NT2/D1 (cell line): ENCODE data around the gene PLCH2.

Source experiments
- SUZ12 ChIP-seq: IDR thresholded peaks from 2 replicates; pipeline ENCODE4 v1.6.1; 2011; ENCODE audit not compliant: insufficient read length, insufficient read depth; ENCODE audit errors: extremely low read depth
- YY1 ChIP-seq: IDR thresholded peaks from 2 replicates; pipeline ENCODE4 v1.6.1; 2011; ENCODE audit not compliant: insufficient read length, insufficient read depth
- ZNF274 ChIP-seq: IDR thresholded peaks from 2 replicates; pipeline ENCODE4 v1.6.1; 2011; ENCODE audit warnings: mild to moderate bottlenecking, low read depth, low read length

DNA sequence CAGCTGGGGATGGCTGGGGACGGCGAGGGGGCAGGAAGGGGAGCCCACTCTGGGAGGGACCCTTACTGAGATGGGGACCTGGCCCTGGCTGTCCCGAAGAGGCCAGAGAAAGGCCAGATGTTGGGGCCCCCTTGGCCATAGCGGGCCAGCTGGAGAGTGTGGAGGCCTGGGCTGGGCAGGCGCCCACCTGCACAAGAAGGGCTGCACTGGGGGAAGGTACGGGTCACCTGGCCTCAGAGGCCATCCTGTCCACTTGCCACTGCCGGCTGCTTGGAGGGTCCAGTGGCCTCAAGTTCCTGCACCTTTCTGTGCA, 5.0 kb upstream of the PLCH2 start:
- TF ChIP-seq YY1 (no peak), ZNF274 (no peak), SUZ12 (no peak)
